C4-2B (cell line): ENCODE measurements around the gene CA11.
"Not testable (repeated sequence)": the region's sequence is repeated elsewhere in the genome, so short reads cannot be mapped to it uniquely, and the experiment has no call there.

Experiments used
- CTCF ChIP-seq: fragments of 450-650 bp; conservative IDR thresholded peaks from 2 replicates; pipeline ENCODE4 v1.5.1; 2017; ENCODE audit warnings: mild to moderate bottlenecking
- ZFX ChIP-seq: fragments of 450-650 bp; IDR thresholded peaks from 2 replicates; pipeline ENCODE4 v1.6.1; 2017

GRCh38 chr19:48632286-48632685 is 13.7 kb downstream of the CA11 start:
- not testable (repeated sequence) for TF ChIP-seq CTCF, ZFX
